K562 treated with DMSO at 1 percent for 48 hours (cell line): ENCODE results near the gene KRT37. TPM values are rescaled to one million over a fixed set of nuclear protein-coding genes. Genes with fewer than 3 reads are reported as not detected.

Experiments
- total RNA-seq: library from RNA; unstranded; fragments of 300-600 nt; gene quantifications from 2 replicates; pipeline ENCODE4 v1.2.3, GENCODE V29; 2022; ENCODE audit warnings: low replicate concordance; ENCODE audit errors: extremely low read depth

The KRT37 gene
- not detected in 2 replicates for total RNA-seq

DNA sequence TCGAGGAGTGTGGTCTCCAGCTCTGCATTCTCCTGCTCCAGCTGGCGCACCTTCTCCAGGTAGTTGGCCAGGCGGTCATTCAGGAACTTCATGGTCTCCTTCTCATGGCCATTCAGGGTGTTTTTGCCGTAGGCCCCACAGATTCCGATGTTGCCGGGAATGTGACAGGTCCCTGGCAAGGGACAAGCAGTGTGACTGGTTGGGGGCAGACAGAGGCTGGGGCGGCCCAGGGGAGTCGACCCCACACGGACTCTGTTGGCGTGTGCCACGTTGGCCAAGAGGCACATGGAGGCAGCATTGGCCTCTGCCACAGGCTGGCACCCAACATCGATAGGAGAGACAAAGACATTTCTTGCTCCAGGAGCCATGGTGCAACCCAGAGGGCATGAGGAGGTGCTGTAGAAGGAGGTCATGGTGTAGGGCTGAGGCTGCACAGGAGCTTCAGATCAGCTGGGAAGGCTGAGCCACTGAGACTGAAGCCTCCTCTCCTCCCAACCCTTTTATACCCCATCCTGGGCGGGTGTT, at the start of gene KRT37:
Gene KRT37, minus strand, starts transcription at position 475 of the 525 bp plus-strand sequence. Its CDS starts 62 bp downstream, at position 413.

DNA sequence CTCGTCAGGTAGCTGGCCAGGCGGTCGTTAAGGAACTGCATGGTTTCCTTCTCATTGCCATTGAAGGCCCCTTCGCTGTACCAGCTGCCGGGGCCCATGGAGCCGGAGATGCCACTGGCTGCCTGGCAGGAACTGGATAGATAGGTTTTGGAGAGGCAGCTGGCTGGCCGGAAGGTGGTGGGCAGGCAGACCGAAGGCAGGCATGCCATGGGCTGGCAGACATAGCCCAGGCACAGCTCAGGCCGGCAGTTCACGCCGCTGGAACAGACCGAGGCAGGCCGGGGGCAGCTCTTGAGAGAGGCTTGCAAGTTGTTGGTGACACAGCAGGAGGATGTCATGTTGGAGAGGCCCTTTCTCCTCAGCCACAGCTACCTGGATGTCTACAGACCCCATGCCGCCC, 42.6 kb upstream of the KRT37 start, which contains the start of gene KRT32:
Gene KRT32, minus strand, starts transcription at position 399 of the 400 bp plus-strand sequence. Its CDS starts 61 bp downstream, at position 338.

DNA sequence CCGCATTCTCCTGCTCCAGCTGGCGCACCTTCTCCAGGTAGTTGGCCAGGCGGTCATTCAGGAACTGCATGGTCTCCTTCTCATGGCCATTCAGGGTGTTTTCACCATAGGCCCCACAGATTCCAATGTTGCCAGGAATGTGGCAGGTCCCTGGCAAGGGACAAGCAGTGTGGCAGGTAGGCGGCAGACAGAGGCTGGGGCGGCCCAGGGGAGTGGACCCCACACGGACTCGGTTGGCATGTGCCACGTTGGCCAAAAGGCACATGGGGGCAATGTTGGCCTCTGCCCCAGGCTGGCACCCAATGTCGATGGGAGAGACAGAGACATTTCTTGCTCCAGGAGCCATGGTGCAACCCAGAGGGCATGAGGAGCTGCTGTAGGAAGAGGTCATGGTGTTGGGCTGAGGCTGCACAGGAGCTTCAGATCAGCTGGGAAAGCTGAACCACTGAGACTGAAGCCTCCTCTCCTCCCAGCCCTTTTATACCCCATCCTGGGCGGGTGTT, 16.2 kb upstream of the KRT37 start, which contains the start of gene KRT38:
Gene KRT38, minus strand, starts transcription at position 453 of the 503 bp plus-strand sequence. Its CDS starts 62 bp downstream, at position 391.

DNA sequence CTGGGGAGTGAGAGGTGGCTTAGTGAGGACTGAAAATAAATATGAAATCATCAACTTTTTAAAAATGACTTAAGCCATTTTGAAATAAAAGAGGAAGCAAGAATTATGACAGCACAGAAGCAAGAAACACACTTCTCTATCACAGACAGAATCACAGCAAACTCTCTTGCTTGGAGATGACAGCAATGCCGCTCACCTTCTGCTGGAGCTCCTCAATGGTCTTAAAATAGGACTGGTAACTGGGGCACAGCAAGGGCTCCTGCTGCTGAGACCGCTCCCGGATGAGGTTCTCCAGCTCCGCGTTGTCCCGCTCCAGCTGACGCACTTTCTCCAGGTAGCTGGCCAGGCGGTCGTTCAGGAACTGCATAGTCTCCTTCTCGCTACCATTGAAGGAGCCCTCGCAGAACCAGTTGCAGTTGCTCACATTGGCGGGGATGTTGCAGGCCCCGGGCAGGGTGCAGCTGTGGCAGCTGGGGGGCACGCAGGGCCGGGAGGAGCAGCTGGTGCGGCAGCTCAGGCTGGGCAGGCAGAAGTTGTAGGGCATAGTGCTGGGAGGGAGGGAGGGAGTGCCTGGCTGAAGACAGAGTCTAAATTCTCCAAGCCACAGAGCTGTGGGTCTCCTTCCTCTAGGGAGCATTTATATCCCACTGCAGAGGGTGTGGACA, 27.3 kb downstream of the KRT37 start, which contains the start of gene KRT31:
Gene KRT31, minus strand, starts transcription at position 613 of the 665 bp plus-strand sequence. Its CDS starts 69 bp downstream, at position 544.

DNA sequence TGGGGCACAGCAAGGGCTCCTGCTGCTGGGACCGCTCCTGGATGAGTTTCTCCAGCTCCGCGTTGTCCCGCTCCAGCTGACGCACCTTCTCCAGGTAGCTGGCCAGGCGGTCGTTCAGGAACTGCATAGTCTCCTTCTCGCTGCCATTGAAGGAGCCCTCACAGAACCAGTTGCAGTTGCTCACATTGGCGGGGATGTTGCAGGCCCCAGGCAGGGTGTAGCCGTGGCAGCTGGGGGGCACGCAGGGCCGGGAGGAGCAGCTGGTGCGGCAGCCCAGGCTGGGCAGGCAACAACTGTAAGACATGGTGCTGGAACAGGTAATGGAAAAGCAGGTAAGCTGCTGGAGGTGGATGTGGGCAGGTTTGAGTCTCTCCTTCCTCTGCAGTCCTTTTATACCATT, 42.4 kb downstream of the KRT37 start, which contains the start of gene KRT34:
Gene KRT34, minus strand, starts transcription at position 364 of the 400 bp plus-strand sequence. Its CDS starts 60 bp downstream, at position 304.

Other genes starting within 250 kb of the KRT37 start
- not detected in 2 replicates for gene KRTAP4-2, start 246.4 kb downstream of the KRT37 start, total RNA-seq
- gene KRTAP4-1, start 239.7 kb downstream of the KRT37 start, total RNA-seq: not detected in 2 replicates
- not detected in 2 replicates for gene KRTAP9-1, start 234.7 kb downstream of the KRT37 start, total RNA-seq
- gene KRTAP9-2, start 197.9 kb downstream of the KRT37 start, total RNA-seq: not detected in 2 replicates
- not detected in 2 replicates for gene KRTAP9-3, start 192.1 kb downstream of the KRT37 start, total RNA-seq
- gene KRTAP9-8, start 186.6 kb downstream of the KRT37 start, total RNA-seq: not detected in 2 replicates
- gene KRTAP9-4, start 174.9 kb downstream of the KRT37 start, total RNA-seq: not detected in 2 replicates
- not detected in 2 replicates for gene KRTAP9-9, start 169.2 kb downstream of the KRT37 start, total RNA-seq
- not detected in 2 replicates for gene KRTAP9-6, start 159.2 kb downstream of the KRT37 start, total RNA-seq
- not detected in 2 replicates for gene KRTAP9-7, start 148.9 kb downstream of the KRT37 start, total RNA-seq
- gene KRTAP29-1, start 121.7 kb downstream of the KRT37 start, total RNA-seq: not detected in 2 replicates
- gene KRTAP16-1, start 115.3 kb downstream of the KRT37 start, total RNA-seq: not detected in 2 replicates
- gene KRTAP17-1, start 108.9 kb downstream of the KRT37 start, total RNA-seq: not detected in 2 replicates
- not detected in 2 replicates for gene KRT33A, start 73.8 kb downstream of the KRT37 start, total RNA-seq
- not detected in 2 replicates for gene KRT33B, start 54.8 kb downstream of the KRT37 start, total RNA-seq
- not detected in 2 replicates for gene KRT34, start 42.3 kb downstream of the KRT37 start, total RNA-seq
- gene KRT31, start 27.0 kb downstream of the KRT37 start, total RNA-seq: not detected in 2 replicates
- gene KRT38, start 16.4 kb upstream of the KRT37 start, total RNA-seq: not detected in 2 replicates
- gene KRT32, start 42.8 kb upstream of the KRT37 start, total RNA-seq: not detected in 2 replicates
- gene KRT35, start 56.6 kb upstream of the KRT37 start, total RNA-seq: not detected in 2 replicates
- gene KRT36, start 65.3 kb upstream of the KRT37 start, total RNA-seq: not detected in 2 replicates
- not detected in 2 replicates for gene KRT13, start 81.0 kb upstream of the KRT37 start, total RNA-seq
- gene KRT15, start 94.3 kb upstream of the KRT37 start, total RNA-seq: not detected in 2 replicates
- not detected in 2 replicates for gene KRT19, start 103.7 kb upstream of the KRT37 start, total RNA-seq
- not detected in 2 replicates for gene KRT9, start 147.5 kb upstream of the KRT37 start, total RNA-seq
- not detected in 2 replicates for gene KRT14, start 162.3 kb upstream of the KRT37 start, total RNA-seq
- not detected in 2 replicates for gene KRT16, start 188.2 kb upstream of the KRT37 start, total RNA-seq
- not detected in 2 replicates for gene KRT17, start 200.0 kb upstream of the KRT37 start, total RNA-seq